SK-N-SH (cell line): Measurements from ENCODE around the gene TCOF1.

Source experiments
- CTCF ChIP-seq: fragments of 200-600 bp; sonication (generic); IDR thresholded peaks from 2 replicates; pipeline ENCODE4 v1.6.1; 2017; ENCODE audit warnings: antibody characterized with exemption, mild to moderate bottlenecking, moderate library complexity
- EP300 ChIP-seq, 2 experiments: IDR thresholded peaks; 2 replicates each; pipeline versions ENCODE4 v1.4.0 to v1.6.1; 2012; ENCODE audit warnings: borderline replicate concordance in 1 of 2, low read depth in 1 of 2, low read length in 1 of 2
- MEF2A ChIP-seq: IDR thresholded peaks from 2 replicates; pipeline ENCODE4 v1.4.0; 2012; ENCODE audit warnings: low read depth, borderline replicate concordance
- POLR2AphosphoS5 ChIP-seq: IDR thresholded peaks from 2 replicates; pipeline ENCODE4 v1.6.1; 2012; ENCODE audit warnings: low read depth, low read length
- RAD21 ChIP-seq: IDR thresholded peaks from 2 replicates; pipeline ENCODE4 v1.6.1; 2012; ENCODE audit warnings: mild to moderate bottlenecking, low read length
- REST ChIP-seq: IDR thresholded peaks from 2 replicates; pipeline ENCODE4 v1.6.1; 2012; ENCODE audit warnings: mild to moderate bottlenecking, low read depth, low read length, moderate library complexity
- SIN3A ChIP-seq: IDR thresholded peaks from 2 replicates; pipeline ENCODE4 v1.6.1; 2012; ENCODE audit warnings: low read depth, mild to moderate bottlenecking, low read length, moderate library complexity, borderline replicate concordance
- TF ChIP-seq, protein P1 (sequence below): IDR thresholded peaks from 2 replicates; pipeline ENCODE4; 2012

- TF ChIP-seq CTCF: no peak
- TF ChIP-seq EP300 (IDR thresholded peaks at IDR 0.05; ENCODE audit: borderline replicate concordance in 1 of 2, low read depth in 1 of 2, low read length in 1 of 2): no peak
- TF ChIP-seq SIN3A: no peak
- TF ChIP-seq REST: no peak
- no peak for TF ChIP-seq MEF2A
- no peak for TF ChIP-seq RAD21
- TF ChIP-seq, protein P1, sequence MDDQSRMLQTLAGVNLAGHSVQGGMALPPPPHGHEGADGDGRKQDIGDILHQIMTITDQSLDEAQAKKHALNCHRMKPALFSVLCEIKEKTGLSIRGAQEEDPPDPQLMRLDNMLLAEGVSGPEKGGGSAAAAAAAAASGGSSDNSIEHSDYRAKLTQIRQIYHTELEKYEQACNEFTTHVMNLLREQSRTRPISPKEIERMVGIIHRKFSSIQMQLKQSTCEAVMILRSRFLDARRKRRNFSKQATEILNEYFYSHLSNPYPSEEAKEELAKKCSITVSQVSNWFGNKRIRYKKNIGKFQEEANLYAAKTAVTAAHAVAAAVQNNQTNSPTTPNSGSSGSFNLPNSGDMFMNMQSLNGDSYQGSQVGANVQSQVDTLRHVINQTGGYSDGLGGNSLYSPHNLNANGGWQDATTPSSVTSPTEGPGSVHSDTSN: no peak
- no peak for TF ChIP-seq POLR2AphosphoS5
Observed at GRCh38 chr5:150400316-150401075, 43.0 kb downstream of the TCOF1 start.
